Measurements from ENCODE around the gene TMCC3.

Gene TMCC3

DNA sequence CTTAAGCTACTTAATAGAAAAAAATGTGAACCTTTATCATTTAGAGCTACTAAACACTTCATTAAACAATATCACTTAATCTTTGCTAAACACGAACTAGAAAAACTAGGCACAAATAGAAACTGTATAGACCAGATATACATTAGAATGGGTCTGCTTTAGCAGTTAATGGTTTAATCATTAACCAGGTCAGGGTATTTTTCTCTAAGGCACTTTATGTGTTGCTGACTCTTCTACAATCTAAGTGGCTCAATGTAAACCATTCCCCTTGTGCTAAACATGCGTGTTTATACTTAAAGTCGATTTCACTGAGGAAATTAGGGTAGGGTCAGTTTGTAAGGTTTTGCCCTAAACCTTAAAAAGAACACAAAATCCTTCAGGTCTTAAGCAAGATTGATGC lies 29.7 kb downstream of the TMCC3 start:
- no peak for DNase-seq (ENCODE audit: low read depth)
- TF ChIP-seq, protein P1, sequence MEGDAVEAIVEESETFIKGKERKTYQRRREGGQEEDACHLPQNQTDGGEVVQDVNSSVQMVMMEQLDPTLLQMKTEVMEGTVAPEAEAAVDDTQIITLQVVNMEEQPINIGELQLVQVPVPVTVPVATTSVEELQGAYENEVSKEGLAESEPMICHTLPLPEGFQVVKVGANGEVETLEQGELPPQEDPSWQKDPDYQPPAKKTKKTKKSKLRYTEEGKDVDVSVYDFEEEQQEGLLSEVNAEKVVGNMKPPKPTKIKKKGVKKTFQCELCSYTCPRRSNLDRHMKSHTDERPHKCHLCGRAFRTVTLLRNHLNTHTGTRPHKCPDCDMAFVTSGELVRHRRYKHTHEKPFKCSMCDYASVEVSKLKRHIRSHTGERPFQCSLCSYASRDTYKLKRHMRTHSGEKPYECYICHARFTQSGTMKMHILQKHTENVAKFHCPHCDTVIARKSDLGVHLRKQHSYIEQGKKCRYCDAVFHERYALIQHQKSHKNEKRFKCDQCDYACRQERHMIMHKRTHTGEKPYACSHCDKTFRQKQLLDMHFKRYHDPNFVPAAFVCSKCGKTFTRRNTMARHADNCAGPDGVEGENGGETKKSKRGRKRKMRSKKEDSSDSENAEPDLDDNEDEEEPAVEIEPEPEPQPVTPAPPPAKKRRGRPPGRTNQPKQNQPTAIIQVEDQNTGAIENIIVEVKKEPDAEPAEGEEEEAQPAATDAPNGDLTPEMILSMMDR (IDR thresholded peaks at IDR 0.05; ENCODE audit: control insufficient read depth, insufficient read depth, low read depth, low read length, missing control alignments) = no peak
- H3K4me3 ChIP-seq (ENCODE audit: control insufficient read depth, low read depth, low read length) = no peak overlapping the region

DNA sequence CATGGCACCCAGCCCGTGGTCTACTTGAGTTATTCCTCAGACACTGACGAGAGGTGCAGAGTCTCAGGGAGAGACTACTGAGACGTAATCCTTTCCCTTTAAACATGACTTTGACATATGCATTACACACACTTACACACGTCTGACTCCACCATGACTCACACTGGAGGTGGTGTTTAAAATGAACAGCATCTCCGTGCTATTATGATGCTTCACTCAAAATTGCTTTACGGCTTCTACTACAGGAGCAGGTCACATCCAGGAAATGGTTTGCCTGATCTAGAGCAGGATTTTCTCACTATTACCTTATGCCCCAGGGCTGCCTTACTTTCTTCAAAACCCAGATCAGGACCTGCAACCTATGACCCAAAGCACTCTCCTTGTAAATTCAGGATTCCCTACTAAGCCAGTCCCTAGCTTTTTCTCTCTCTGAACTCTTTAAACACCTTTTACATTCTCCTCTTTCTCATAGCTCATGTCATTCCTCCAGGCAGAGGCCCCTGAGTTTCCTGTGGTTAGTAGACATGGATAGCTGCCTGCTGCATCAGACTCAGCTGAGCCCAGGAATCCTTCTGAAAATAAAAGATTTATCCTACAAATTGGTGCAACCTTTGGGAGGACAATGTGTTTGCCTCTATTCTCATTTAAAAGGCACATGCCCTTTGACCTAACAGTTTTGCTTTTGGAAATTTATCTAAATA lies 31.2 kb downstream of the TMCC3 start:
- H3K4me3 ChIP-seq (ENCODE audit: control insufficient read depth, low read depth, low read length) = no peak overlapping the region
- DNase-seq (ENCODE audit: low read depth) = peak; percentile 18
- TF ChIP-seq, protein P1 (IDR thresholded peaks at IDR 0.05; ENCODE audit: control insufficient read depth, insufficient read depth, low read depth, low read length, missing control alignments) = no peak

DNA sequence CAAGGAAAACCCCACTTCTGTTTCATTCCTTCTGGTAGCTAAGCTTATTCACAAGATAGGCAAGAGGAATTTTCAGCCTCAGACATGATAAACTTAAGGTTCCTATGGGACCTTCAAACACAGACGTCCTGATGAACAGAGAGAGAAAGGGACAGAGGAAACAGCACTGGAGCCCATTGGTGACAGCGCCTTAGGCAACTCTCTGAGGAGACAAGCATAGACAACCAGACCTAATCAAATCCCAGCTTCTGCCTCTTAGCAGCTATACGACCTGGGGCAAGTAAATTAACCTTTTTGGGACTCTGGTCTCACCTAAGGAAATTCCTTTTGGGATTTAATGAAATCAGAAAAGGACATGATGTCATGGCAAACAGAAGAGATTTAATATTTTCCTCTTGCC lies 33.3 kb downstream of the TMCC3 start:
- H3K4me3 ChIP-seq (ENCODE audit: control insufficient read depth, low read depth, low read length) = no peak overlapping the region
- no peak for DNase-seq (ENCODE audit: low read depth)
- TF ChIP-seq, protein P1 (IDR thresholded peaks at IDR 0.05; ENCODE audit: control insufficient read depth, insufficient read depth, low read depth, low read length, missing control alignments) = no peak

DNA sequence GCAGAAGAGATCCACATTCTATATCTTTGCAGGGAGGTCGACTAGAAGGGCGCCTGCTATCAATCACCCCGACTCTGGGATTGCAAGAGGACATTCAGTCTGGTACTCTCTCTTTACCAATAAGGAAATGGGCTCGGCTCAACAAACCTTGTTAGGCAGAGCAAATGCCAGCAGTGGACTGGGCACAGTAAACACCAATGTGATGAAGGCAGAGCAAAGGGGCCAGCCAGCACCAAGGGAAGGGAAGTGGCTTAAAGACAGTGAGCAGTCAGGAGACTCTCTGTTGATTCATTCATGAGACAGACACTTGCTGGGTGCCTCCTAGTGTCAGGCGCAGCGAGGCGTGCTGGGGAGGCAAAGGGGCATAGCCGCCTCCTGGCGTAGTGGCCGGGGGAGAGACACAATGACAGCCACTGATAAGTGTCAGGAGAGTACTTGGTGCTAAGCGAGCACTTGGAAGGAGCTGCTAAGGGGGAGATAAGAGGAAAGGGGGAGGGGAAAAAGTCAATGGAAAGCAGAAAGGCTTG lies 34.1 kb downstream of the TMCC3 start:
- no peak for DNase-seq (ENCODE audit: low read depth)
- H3K4me3 ChIP-seq (ENCODE audit: control insufficient read depth, low read depth, low read length) = no peak overlapping the region
- TF ChIP-seq, protein P1 (IDR thresholded peaks at IDR 0.05; ENCODE audit: control insufficient read depth, insufficient read depth, low read depth, low read length, missing control alignments) = no peak

DNA sequence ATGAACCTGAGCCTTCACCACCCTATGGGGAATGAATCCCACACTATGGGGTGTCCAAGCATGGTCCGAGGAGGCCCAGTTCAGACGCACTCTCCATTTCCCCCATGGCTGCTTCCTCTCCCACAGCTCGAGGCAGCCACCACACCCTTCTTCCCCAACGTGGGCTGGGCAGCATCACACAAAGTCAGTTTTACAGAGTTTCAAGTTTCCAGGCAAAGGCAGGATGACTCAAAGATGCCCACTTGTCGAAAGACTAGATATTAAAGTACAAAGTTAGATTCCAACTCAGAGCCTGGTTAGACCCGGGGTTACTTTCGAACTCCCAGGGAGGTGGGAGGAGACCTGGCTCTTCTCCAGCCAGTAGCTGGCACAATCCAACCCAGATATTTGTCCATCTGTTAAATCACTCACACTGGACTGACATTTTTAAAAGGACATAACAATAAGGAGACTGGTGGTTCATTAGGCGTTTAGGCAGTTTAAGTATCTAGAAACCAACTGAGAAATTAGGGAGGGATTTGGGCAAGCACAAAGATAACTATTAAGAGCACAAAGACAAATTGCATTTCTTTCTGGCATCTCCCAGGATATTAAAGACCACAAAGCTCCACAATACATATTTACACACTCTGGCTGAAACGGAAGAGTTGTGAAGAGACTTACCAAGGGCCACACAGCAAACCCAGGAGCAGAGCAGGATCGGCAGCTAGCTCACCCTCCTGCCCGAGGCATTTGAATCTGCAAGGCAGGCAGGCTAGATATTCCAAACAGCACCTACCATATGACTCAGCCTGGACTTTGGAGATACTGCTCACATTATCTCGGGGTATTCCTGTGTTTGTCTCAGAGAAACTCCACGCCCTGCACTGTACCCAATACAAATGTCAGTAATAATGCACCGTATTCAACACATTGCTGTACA lies 34.8 kb downstream of the TMCC3 start:
- DNase-seq (ENCODE audit: low read depth) = no peak
- TF ChIP-seq, protein P1 (IDR thresholded peaks at IDR 0.05; ENCODE audit: control insufficient read depth, insufficient read depth, low read depth, low read length, missing control alignments) = no peak
- no peak overlapping the region for H3K4me3 ChIP-seq (ENCODE audit: control insufficient read depth, low read depth, low read length)

DNA sequence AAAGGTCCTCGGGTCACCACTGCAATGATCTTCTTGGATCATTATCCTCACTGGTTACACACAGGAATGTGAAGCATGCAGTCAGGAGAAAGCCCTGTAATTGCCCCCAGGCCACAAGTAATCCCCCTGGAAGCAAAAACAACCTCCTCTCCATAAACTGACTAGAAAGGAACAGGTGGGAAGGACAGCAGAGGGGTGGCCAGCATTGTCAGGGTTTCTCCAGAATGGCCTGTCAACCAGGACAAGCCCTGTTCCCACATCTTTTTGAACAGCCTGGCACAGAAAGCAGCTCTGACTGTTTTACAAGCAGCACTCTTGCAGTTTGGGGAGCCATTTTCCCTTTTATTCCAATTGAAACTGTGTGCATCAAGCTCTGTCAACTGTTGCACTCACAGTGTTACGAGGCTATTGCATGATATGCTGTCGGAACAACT lies 36.1 kb downstream of the TMCC3 start:
- no peak for DNase-seq (ENCODE audit: low read depth)
- H3K4me3 ChIP-seq (ENCODE audit: control insufficient read depth, low read depth, low read length) = no peak overlapping the region
- TF ChIP-seq, protein P1 (IDR thresholded peaks at IDR 0.05; ENCODE audit: control insufficient read depth, insufficient read depth, low read depth, low read length, missing control alignments) = no peak
